Left cardiac atrium (tissue), 4 donors: ENCODE results near the gene EGFLAM. TPM values are rescaled to one million over a fixed set of nuclear protein-coding genes. Genes with fewer than 3 reads are reported as not detected.

Experiments used
- ATAC-seq, 2 donors: fragments of 200-7000 bp; cut with Tn5 transposase; one replicate each; pipeline ENCODE4 v1.9.1; 2020; ENCODE audit warnings: mild to moderate bottlenecking in 2 of 2, moderate library complexity in 2 of 2
- DNase-seq: peaks from one replicate; pipeline ENCODE4 v3.0.0-alpha.2; 2020
- intact Hi-C, 2 donors: fragments of 100-400 bp; cut with DNase I; formaldehyde crosslinking; loops; one replicate each; pipeline versions ENCODE4 v1.14.1 to v1.15.1; 2022 to 2023
- total RNA-seq, 2 donors: library from RNA; stranded (reverse); fragmentation: NEBNext Ultra II Directional; extraction: Animal tissue kit (Norgen Biotek cat#: 25700); gene quantifications; one replicate each; pipeline ENCODE4 v1.2.1, GENCODE V29; 2021
- donor health status: DM: no; HTN: yes; CAD: no.
- donor health status: DM: no; HTN: yes; CAD: no; lungs with severe emphysema.
- donor health status: DM: yes; HTN: yes; CAD: no.
- donor health status: Dilated cardiomyopathy.

EGFLAM gene
- total RNA-seq, 2 donors from 2014 or later = 9.9 to 10.5 TPM

- intact Hi-C loops = no loop called here
- DNase-seq (no peak), ATAC-seq (no peak)
These were observed 173.0 kb downstream of the EGFLAM start for GRCh38 chr5:38431242-38431853.

GRCh38 chr5:38433160-38433861 lies 175.0 kb downstream of the EGFLAM start:
- ATAC-seq = peak; percentile 84 to 89
- intact Hi-C loops = no loop called here
- DNase-seq = peak; percentile 42

GRCh38 chr5:38434966-38435705 lies 176.8 kb downstream of the EGFLAM start:
- DNase-seq = no peak
- ATAC-seq = no peak
- intact Hi-C loops = no loop called here

- ATAC-seq (no peak), DNase-seq (no peak)
- intact Hi-C loops = loop anchor here in 1 of 2 donors (2.0 kb wide), 1 partner anchor 370 kb away; no protein-coding TSS in a partner anchor
These were observed 180.4 kb downstream of the EGFLAM start for GRCh38 chr5:38438757-38439156.

- ATAC-seq (peak; percentile 91 to 95), DNase-seq (peak; percentile 88)
- intact Hi-C loops = loop anchor here (2.0 to 5.0 kb wide), 3 partner anchors 225 to 366 kb away; no protein-coding TSS in a partner anchor
These were observed 183.3 kb downstream of the EGFLAM start for GRCh38 chr5:38441453-38442246.

GRCh38 chr5:38442247-38442573 lies 183.9 kb downstream of the EGFLAM start:
- ATAC-seq = no peak
- no peak for DNase-seq
- intact Hi-C loops = loop anchor here in 1 of 2 donors (5.0 kb wide), 2 partner anchors 225 to 365 kb away; no protein-coding TSS in a partner anchor

GRCh38 chr5:38443390-38443789 lies 185.0 kb downstream of the EGFLAM start:
- intact Hi-C loops = loop anchor here in 1 of 2 donors (5.0 kb wide), 2 partner anchors 224 to 364 kb away; no protein-coding TSS in a partner anchor
- no peak for DNase-seq
- ATAC-seq = no peak

GRCh38 chr5:38445374-38446028 lies 187.1 kb downstream of the EGFLAM start:
- intact Hi-C loops = no loop called here
- DNase-seq (peak; percentile 74), ATAC-seq (peak; percentile 23 to 36)

- ATAC-seq = peak; percentile 2 to 4
- intact Hi-C loops = no loop called here
- DNase-seq = no peak
These were observed 187.7 kb downstream of the EGFLAM start for GRCh38 chr5:38446029-38446522.

GRCh38 chr5:38447056-38447455 lies 188.7 kb downstream of the EGFLAM start:
- intact Hi-C loops = no loop called here
- no peak for DNase-seq
- ATAC-seq = no peak

GRCh38 chr5:38447786-38448185 lies 189.4 kb downstream of the EGFLAM start:
- DNase-seq (no peak), ATAC-seq (peak; percentile 36 to 82)
- intact Hi-C loops = no loop called here

- peak in 1 of 2 donors; percentile 16 for ATAC-seq
- DNase-seq = no peak
- intact Hi-C loops = no loop called here
These were observed 190.4 kb downstream of the EGFLAM start for GRCh38 chr5:38448568-38449350.

- DNase-seq (no peak), ATAC-seq (peak; percentile 4 to 69)
- intact Hi-C loops = no loop called here
These were observed 192.3 kb downstream of the EGFLAM start for GRCh38 chr5:38450627-38451026.

- peak in 1 of 2 donors; percentile 61 for ATAC-seq
- DNase-seq = no peak
- intact Hi-C loops = no loop called here
These were observed 192.8 kb downstream of the EGFLAM start for GRCh38 chr5:38451074-38451725.

GRCh38 chr5:38452201-38452600 lies 193.8 kb downstream of the EGFLAM start:
- DNase-seq (no peak), ATAC-seq (no peak)
- intact Hi-C loops = no loop called here

- DNase-seq = no peak
- no peak for ATAC-seq
- intact Hi-C loops = no loop called here
These were observed 195.1 kb downstream of the EGFLAM start for GRCh38 chr5:38453506-38453905.

GRCh38 chr5:38453921-38454320 lies 195.6 kb downstream of the EGFLAM start:
- intact Hi-C loops = no loop called here
- no peak for ATAC-seq
- DNase-seq = no peak
